ENCODE data around the gene DDX25. TPM values are rescaled to one million over a fixed set of nuclear protein-coding genes. Genes with fewer than 3 reads are reported as not detected.

DDX25 gene
- total RNA-seq, 1 experiment from 2014 or later = 0.37 TPM

DNA sequence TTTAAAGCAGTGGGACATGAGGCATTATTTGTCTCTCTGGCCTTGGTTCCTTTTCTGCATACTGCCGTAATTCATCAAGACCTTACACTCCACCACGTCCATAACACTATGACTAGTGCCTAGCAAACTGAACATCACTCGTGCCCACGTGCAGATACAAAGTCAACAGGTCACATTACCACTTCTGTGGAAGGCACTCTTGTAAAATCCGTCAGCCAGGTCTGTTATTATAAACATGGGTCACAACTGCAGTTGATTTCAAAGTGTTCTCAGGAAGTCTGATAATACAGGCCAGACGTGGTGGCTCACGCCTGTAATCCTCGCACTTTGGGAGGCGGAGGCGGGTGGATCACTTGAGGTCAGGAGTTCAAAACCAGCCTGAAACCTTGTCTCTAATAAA lies 55.6 kb downstream of the DDX25 start:
- CTCF ChIA-PET = no interaction called here
- Histone ChIP-seq H3K36me3 (ENCODE audit: control insufficient read depth in 1 of 2, insufficient read depth in 2 of 2, low read length in 2 of 2) (no peaks in the 10 kb centered on the region), H3K9me2 (ENCODE audit: insufficient read depth) (no peaks in the 10 kb centered on the region), H3K9me3 (ENCODE audit: control insufficient read depth in 1 of 2, insufficient read depth in 1 of 2, low read depth in 1 of 2, low read length in 2 of 2) (no peaks in the 10 kb centered on the region), H3K4me3 (replicated peaks in 1 of 2; ENCODE audit: low read depth in 1 of 2, low read length in 2 of 2) (no peak overlapping the region), H4K20me1 (ENCODE audit: insufficient read depth) (no peaks in the 10 kb centered on the region), H3K9ac (ENCODE audit: low read length) (no peak overlapping the region), H3K27me3 (ENCODE audit: insufficient read depth, low read length) (no peaks in the 10 kb centered on the region), H3K79me2 (ENCODE audit: insufficient read depth, low read length) (no peaks in the 10 kb centered on the region), H3K27ac (ENCODE audit: low read depth, low read length) (no peak overlapping the region), H3K4me2 (ENCODE audit: low read length) (no peak overlapping the region), H2AFZ (ENCODE audit: low read depth, low read length, poor library complexity, severe bottlenecking) (no peak overlapping the region), H3K4me1 (ENCODE audit: control insufficient read depth in 1 of 2, insufficient read depth in 2 of 2, low read length in 2 of 2) (no peaks in the 10 kb centered on the region)
- ATAC-seq = no peak
- BruUV-seq (replicated peaks) = no TSS peak
- intact Hi-C loops (cut with micrococcal nuclease) = no loop called here
- DNase-seq (ENCODE audit: low read depth, low spot score) = no peak
- POLR2A ChIA-PET = no interaction called here
- TF ChIP-seq EGR1 (IDR thresholded peaks at IDR 0.05; ENCODE audit: low read depth) (no peak), FOSL1 (IDR thresholded peaks at IDR 0.05; ENCODE audit: low read depth) (no peak), ELF1 (IDR thresholded peaks at IDR 0.05; ENCODE audit: borderline replicate concordance, low read depth) (no peak), ZFX (IDR thresholded peaks at IDR 0.05) (no peak), POLR2AphosphoS5 (IDR thresholded peaks at IDR 0.05; ENCODE audit: low read depth, low read length) (no peak), JUND (IDR thresholded peaks at IDR 0.05) (no peak), POLR2A (IDR thresholded peaks at IDR 0.05; ENCODE audit: borderline replicate concordance, extremely low read depth, insufficient read depth, insufficient read length) (no peak), EZH2 (IDR thresholded peaks at IDR 0.05) (no peak), SP1 (IDR thresholded peaks at IDR 0.05; ENCODE audit: low read depth) (no peak), SIN3A (IDR thresholded peaks at IDR 0.05; ENCODE audit: low read depth) (no peak), SRF (IDR thresholded peaks at IDR 0.05; ENCODE audit: low read depth) (no peak), YY1 (IDR thresholded peaks at IDR 0.05; ENCODE audit: extremely low read depth, insufficient replicate concordance, low read depth, low read length) (no peak), CEBPB (IDR thresholded peaks at IDR 0.05; ENCODE audit: low read depth) (no peak), RAD21 (IDR thresholded peaks at IDR 0.05; ENCODE audit: low read depth) (no peak), TCF7L2 (IDR thresholded peaks at IDR 0.05; ENCODE audit: borderline replicate concordance, extremely low read depth, insufficient read depth, insufficient read length) (no peak)
- TF ChIP-seq, protein P1, sequence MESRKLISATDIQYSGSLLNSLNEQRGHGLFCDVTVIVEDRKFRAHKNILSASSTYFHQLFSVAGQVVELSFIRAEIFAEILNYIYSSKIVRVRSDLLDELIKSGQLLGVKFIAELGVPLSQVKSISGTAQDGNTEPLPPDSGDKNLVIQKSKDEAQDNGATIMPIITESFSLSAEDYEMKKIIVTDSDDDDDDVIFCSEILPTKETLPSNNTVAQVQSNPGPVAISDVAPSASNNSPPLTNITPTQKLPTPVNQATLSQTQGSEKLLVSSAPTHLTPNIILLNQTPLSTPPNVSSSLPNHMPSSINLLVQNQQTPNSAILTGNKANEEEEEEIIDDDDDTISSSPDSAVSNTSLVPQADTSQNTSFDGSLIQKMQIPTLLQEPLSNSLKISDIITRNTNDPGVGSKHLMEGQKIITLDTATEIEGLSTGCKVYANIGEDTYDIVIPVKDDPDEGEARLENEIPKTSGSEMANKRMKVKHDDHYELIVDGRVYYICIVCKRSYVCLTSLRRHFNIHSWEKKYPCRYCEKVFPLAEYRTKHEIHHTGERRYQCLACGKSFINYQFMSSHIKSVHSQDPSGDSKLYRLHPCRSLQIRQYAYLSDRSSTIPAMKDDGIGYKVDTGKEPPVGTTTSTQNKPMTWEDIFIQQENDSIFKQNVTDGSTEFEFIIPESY (IDR thresholded peaks at IDR 0.05; ENCODE audit: extremely low read depth, insufficient replicate concordance, low read length) = no peak
- TF ChIP-seq, protein P2, sequence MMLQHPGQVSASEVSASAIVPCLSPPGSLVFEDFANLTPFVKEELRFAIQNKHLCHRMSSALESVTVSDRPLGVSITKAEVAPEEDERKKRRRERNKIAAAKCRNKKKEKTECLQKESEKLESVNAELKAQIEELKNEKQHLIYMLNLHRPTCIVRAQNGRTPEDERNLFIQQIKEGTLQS (IDR thresholded peaks at IDR 0.05) = no peak
- RAD21 ChIA-PET (ENCODE audit: low non-redundant PET in 1 of 2, low total read pairs in 2 of 2, uncharacterized antibody in 2 of 2, unreplicated experiment in 2 of 2) = no interaction called here
